A673 (cell line): ENCODE data around the gene NCOA6. TPM values are rescaled to one million over a fixed set of nuclear protein-coding genes. Genes with fewer than 3 reads are reported as not detected.

ENCODE experiments used
- BruUV-seq: library from RNA; stranded (reverse); fragments of 400-500 nt; replicated peaks from 2 replicates; lab custom pipeline; 2021; lab: Mats Ljungman, UMichigan
- CTCF ChIA-PET: fragments of 300-600 bp; sonication (Branson Sonifier 250); formaldehyde crosslinking; loops from one replicate; lab custom pipeline; 2022; ENCODE audit warnings: antibody characterized with exemption; lab: Charles Lee
- POLR2A ChIA-PET: fragments of 300-600 bp; sonication (Branson Sonifier 250); formaldehyde crosslinking; loops from one replicate; lab custom pipeline; 2022; ENCODE audit warnings: antibody characterized with exemption; ENCODE audit not compliant: low non-redundant PET; lab: Charles Lee
- DNase-seq: peaks from one replicate; pipeline ENCODE4 v3.0.0-alpha.2; 2015; ENCODE audit warnings: low spot score
- H3K27ac ChIP-seq: fragments of 200-600 bp; sonication (generic); 2 replicates; pipeline ENCODE4 v1.5.1; 2016; ENCODE audit warnings: mixed run types, low read depth, mild to moderate bottlenecking, mixed read lengths, antibody characterized with exemption, low read length; ENCODE audit not compliant: poor library complexity, severe bottlenecking
- H3K27me3 ChIP-seq: fragments of 200-600 bp; sonication (generic); replicated peaks from 2 replicates; pipeline ENCODE4 v1.6.1; 2017; ENCODE audit warnings: mixed run types, low read depth, mild to moderate bottlenecking, mixed read lengths, antibody characterized with exemption, low read length; ENCODE audit not compliant: insufficient read depth, poor library complexity
- H3K36me3 ChIP-seq: fragments of 200-600 bp; sonication (generic); 2 replicates; pipeline ENCODE4 v1.6.1; 2016; ENCODE audit warnings: mixed run types, mild to moderate bottlenecking, mixed read lengths, antibody characterized with exemption, low read length; ENCODE audit not compliant: insufficient read depth, poor library complexity, severe bottlenecking
- H3K4me1 ChIP-seq: fragments of 200-600 bp; sonication (generic); 2 replicates; pipeline ENCODE4 v1.6.1; 2017; ENCODE audit warnings: mixed run types, mild to moderate bottlenecking, mixed read lengths, antibody characterized with exemption, low read length; ENCODE audit not compliant: insufficient read depth, poor library complexity, severe bottlenecking
- H3K4me3 ChIP-seq: fragments of 200-600 bp; sonication (generic); 2 replicates; pipeline ENCODE4 v1.5.1; 2016; ENCODE audit warnings: low read depth, mixed run types, mild to moderate bottlenecking, mixed read lengths, low read length; ENCODE audit not compliant: poor library complexity, severe bottlenecking
- H3K9me3 ChIP-seq: fragments of 200-600 bp; sonication (generic); 2 replicates; pipeline ENCODE4 v1.6.1; 2016; ENCODE audit warnings: mixed run types, low read depth, mild to moderate bottlenecking, mixed read lengths, antibody characterized with exemption, low read length; ENCODE audit not compliant: poor library complexity, severe bottlenecking
- EZH2 ChIP-seq: fragments of 200-600 bp; sonication (generic); IDR thresholded peaks from 2 replicates; pipeline ENCODE4 v1.6.1; 2017; ENCODE audit warnings: borderline replicate concordance, low read depth, mild to moderate bottlenecking, mixed read lengths, antibody characterized with exemption, low read length; ENCODE audit not compliant: poor library complexity, severe bottlenecking
- intact Hi-C: fragments of 100-400 bp; cut with micrococcal nuclease; formaldehyde crosslinking; loops from one replicate; pipeline ENCODE4 v1.10.0; 2022; ENCODE audit not compliant: unreplicated experiment
- total RNA-seq: library from RNA; stranded (reverse); gene quantifications from 2 replicates; pipeline ENCODE4 v1.2.3, GENCODE V29; 2021
- TF ChIP-seq, protein P1 (sequence below): fragments of 300-800, 200-600 bp; sonication (generic); conservative IDR thresholded peaks from 2 replicates; pipeline ENCODE4 v1.5.1; 2017; ENCODE audit warnings: low read depth, mild to moderate bottlenecking, antibody characterized with exemption, low read length, moderate library complexity, mixed read lengths

NCOA6 gene
- total RNA-seq, 1 experiment from 2014 or later: 39.9 TPM

- H3K4me1 ChIP-seq: peaks cover 5% of the 10 kb centered on the region
- peak; percentile 57 for DNase-seq
- H3K27ac ChIP-seq: peak overlapping the region; percentile 88
- POLR2A ChIA-PET: no interaction called here
- no peaks in the 10 kb centered on the region for H3K27me3 ChIP-seq
- H3K9me3 ChIP-seq: no peaks in the 10 kb centered on the region
- CTCF ChIA-PET: interaction anchor here (0.5 to 0.6 kb wide), 2 partner anchors 344 to 615 kb away, joined by 3 to 5 read pairs; no protein-coding TSS in a partner anchor
- intact Hi-C loops: no loop called here
- H3K36me3 ChIP-seq: no peaks in the 10 kb centered on the region
- H3K4me3 ChIP-seq: peak overlapping the region; percentile 70
- TF ChIP-seq, protein P1, sequence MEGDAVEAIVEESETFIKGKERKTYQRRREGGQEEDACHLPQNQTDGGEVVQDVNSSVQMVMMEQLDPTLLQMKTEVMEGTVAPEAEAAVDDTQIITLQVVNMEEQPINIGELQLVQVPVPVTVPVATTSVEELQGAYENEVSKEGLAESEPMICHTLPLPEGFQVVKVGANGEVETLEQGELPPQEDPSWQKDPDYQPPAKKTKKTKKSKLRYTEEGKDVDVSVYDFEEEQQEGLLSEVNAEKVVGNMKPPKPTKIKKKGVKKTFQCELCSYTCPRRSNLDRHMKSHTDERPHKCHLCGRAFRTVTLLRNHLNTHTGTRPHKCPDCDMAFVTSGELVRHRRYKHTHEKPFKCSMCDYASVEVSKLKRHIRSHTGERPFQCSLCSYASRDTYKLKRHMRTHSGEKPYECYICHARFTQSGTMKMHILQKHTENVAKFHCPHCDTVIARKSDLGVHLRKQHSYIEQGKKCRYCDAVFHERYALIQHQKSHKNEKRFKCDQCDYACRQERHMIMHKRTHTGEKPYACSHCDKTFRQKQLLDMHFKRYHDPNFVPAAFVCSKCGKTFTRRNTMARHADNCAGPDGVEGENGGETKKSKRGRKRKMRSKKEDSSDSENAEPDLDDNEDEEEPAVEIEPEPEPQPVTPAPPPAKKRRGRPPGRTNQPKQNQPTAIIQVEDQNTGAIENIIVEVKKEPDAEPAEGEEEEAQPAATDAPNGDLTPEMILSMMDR: no peak
- TF ChIP-seq EZH2: no peak
- no TSS peak for BruUV-seq
Observed at GRCh38 chr20:34824452-34824805, 1.0 kb downstream of the NCOA6 start.

DNA sequence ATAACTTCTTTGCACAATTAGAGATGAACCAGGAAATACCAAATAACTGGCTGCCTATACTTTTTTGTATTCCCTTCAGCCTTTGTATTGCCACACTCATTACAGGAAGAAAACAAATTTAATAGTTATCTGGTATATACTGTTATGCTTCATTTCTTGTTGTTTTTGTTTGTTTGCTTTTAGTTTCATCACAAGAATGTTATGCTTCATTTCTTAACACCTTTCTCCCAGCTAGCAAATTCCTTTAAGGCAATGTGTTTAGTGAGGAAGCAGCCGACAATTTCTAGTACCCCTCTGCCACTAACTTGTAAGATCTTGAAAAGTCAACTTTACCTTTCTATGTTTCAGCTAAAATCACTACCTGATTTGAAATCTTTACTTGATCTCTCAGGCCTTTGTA is 1.4 kb downstream of the NCOA6 start:
- TSS peak; percentile 37 for BruUV-seq
- peak overlapping the region; percentile 70 for H3K4me3 ChIP-seq
- H3K27ac ChIP-seq: peak overlapping the region; percentile 88
- H3K36me3 ChIP-seq: no peaks in the 10 kb centered on the region
- intact Hi-C loops: no loop called here
- H3K9me3 ChIP-seq: no peaks in the 10 kb centered on the region
- TF ChIP-seq EZH2: no peak
- TF ChIP-seq, protein P1: no peak
- no peaks in the 10 kb centered on the region for H3K27me3 ChIP-seq
- ChIA-PET CTCF (interaction anchor here (0.6 kb wide), 1 partner anchor 345 kb away, joined by 3 read pairs; no protein-coding TSS in a partner anchor), POLR2A (no interaction called here)
- peaks cover 5% of the 10 kb centered on the region for H3K4me1 ChIP-seq
- no peak for DNase-seq

GRCh38 chr20:34820805-34821578 is 4.5 kb downstream of the NCOA6 start:
- Histone ChIP-seq H3K27ac (no peak overlapping the region), H3K4me1 (peaks cover 5% of the 10 kb centered on the region), H3K9me3 (no peaks in the 10 kb centered on the region), H3K27me3 (no peaks in the 10 kb centered on the region), H3K36me3 (no peaks in the 10 kb centered on the region), H3K4me3 (no peak overlapping the region)
- no peak for DNase-seq
- intact Hi-C loops: no loop called here
- CTCF ChIA-PET: no interaction called here
- no TSS peak for BruUV-seq
- TF ChIP-seq EZH2: no peak
- TF ChIP-seq, protein P1: no peak
- POLR2A ChIA-PET: interaction anchor here (0.6 kb wide), 1 partner anchor 79 kb away, joined by 4 read pairs; no protein-coding TSS in a partner anchor
